ENCODE results near the gene PTGR3.

Gene PTGR3

GRCh38 chr18:75178376-75178775 lies 30.6 kb downstream of the PTGR3 start:
- Mint-ChIP-seq H3K4me3 (no peak overlapping the region), H3K27ac (no peak overlapping the region), H3K4me1 (no peaks in the 10 kb centered on the region), H3K36me3 (peaks cover 2% of the 10 kb centered on the region), H3K9me3 (no peaks in the 10 kb centered on the region), H3K27me3 (no peaks in the 10 kb centered on the region)

GRCh38 chr18:75176849-75177248 lies 32.1 kb downstream of the PTGR3 start:
- Mint-ChIP-seq H3K27ac (no peak overlapping the region), H3K9me3 (no peaks in the 10 kb centered on the region), H3K4me3 (no peak overlapping the region), H3K36me3 (peaks cover 2% of the 10 kb centered on the region), H3K27me3 (no peaks in the 10 kb centered on the region), H3K4me1 (no peaks in the 10 kb centered on the region)

DNA sequence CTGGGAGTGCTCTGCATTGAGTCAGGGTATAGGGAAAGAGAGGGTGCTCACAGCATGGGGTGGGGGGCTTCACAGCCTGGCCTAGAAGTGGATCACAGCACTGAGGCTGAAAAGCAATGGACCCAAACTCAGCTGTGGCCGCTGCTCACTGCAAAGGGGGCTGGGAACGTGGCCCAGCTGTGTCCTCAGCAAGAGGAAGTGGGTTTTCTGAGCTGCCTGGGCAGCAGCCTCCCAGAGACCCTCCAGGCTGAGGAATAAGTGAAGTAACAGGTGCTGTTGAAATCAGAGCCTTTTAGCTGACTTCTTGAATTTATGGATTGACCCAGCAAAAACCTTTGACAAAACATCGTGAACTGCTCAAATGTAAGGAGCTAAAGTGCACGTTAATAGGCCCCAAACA lies 35.2 kb downstream of the PTGR3 start:
- no peak overlapping the region for H3K4me3 Mint-ChIP-seq
- H3K27ac Mint-ChIP-seq = no peak overlapping the region
- no peaks in the 10 kb centered on the region for H3K36me3 Mint-ChIP-seq
- no peaks in the 10 kb centered on the region for H3K9me3 Mint-ChIP-seq
- no peaks in the 10 kb centered on the region for H3K4me1 Mint-ChIP-seq
- H3K27me3 Mint-ChIP-seq = no peaks in the 10 kb centered on the region

GRCh38 chr18:75173125-75173432 lies 35.9 kb downstream of the PTGR3 start:
- no peaks in the 10 kb centered on the region for H3K9me3 Mint-ChIP-seq
- H3K4me3 Mint-ChIP-seq = no peak overlapping the region
- no peaks in the 10 kb centered on the region for H3K27me3 Mint-ChIP-seq
- no peaks in the 10 kb centered on the region for H3K36me3 Mint-ChIP-seq
- H3K4me1 Mint-ChIP-seq = no peaks in the 10 kb centered on the region
- H3K27ac Mint-ChIP-seq = no peak overlapping the region

- Mint-ChIP-seq H3K9me3 (no peaks in the 10 kb centered on the region), H3K4me1 (no peaks in the 10 kb centered on the region), H3K27ac (no peak overlapping the region), H3K27me3 (no peaks in the 10 kb centered on the region), H3K4me3 (no peak overlapping the region), H3K36me3 (no peaks in the 10 kb centered on the region)
Observed at GRCh38 chr18:75172299-75173124, 36.4 kb downstream of the PTGR3 start.

- Mint-ChIP-seq H3K4me3 (no peak overlapping the region), H3K9me3 (no peaks in the 10 kb centered on the region), H3K27me3 (no peaks in the 10 kb centered on the region), H3K36me3 (no peaks in the 10 kb centered on the region), H3K4me1 (no peaks in the 10 kb centered on the region), H3K27ac (no peak overlapping the region)
Observed at GRCh38 chr18:75170916-75171315, 38.0 kb downstream of the PTGR3 start.

- Mint-ChIP-seq H3K36me3 (no peaks in the 10 kb centered on the region), H3K27ac (no peak overlapping the region), H3K4me1 (no peaks in the 10 kb centered on the region), H3K4me3 (no peak overlapping the region), H3K9me3 (no peaks in the 10 kb centered on the region), H3K27me3 (no peaks in the 10 kb centered on the region)
Observed at GRCh38 chr18:75170022-75170789, 38.7 kb downstream of the PTGR3 start.

GRCh38 chr18:75169411-75169810 lies 39.5 kb downstream of the PTGR3 start:
- Mint-ChIP-seq H3K9me3 (no peaks in the 10 kb centered on the region), H3K36me3 (no peaks in the 10 kb centered on the region), H3K27ac (no peak overlapping the region), H3K27me3 (no peaks in the 10 kb centered on the region), H3K4me3 (no peak overlapping the region), H3K4me1 (no peaks in the 10 kb centered on the region)

- Mint-ChIP-seq H3K9me3 (no peaks in the 10 kb centered on the region), H3K4me1 (no peaks in the 10 kb centered on the region), H3K4me3 (no peak overlapping the region), H3K27me3 (no peaks in the 10 kb centered on the region), H3K36me3 (no peaks in the 10 kb centered on the region), H3K27ac (no peak overlapping the region)
Observed at GRCh38 chr18:75168619-75169018, 40.3 kb downstream of the PTGR3 start.

GRCh38 chr18:75167759-75168618 lies 41.0 kb downstream of the PTGR3 start:
- no peaks in the 10 kb centered on the region for H3K36me3 Mint-ChIP-seq

GRCh38 chr18:75167137-75167536 lies 41.8 kb downstream of the PTGR3 start:
- Mint-ChIP-seq H3K9me3 (no peaks in the 10 kb centered on the region), H3K4me3 (no peak overlapping the region), H3K4me1 (peaks cover under 1% of the 10 kb centered on the region), H3K36me3 (no peaks in the 10 kb centered on the region), H3K27me3 (no peaks in the 10 kb centered on the region), H3K27ac (no peak overlapping the region)

More at GRCh38 chr18:75167759-75168618, 41.0 kb downstream of the PTGR3 start:
- no peaks in the 10 kb centered on the region for H3K4me1 Mint-ChIP-seq
- H3K27me3 Mint-ChIP-seq = no peaks in the 10 kb centered on the region
- no peak overlapping the region for H3K27ac Mint-ChIP-seq
- H3K9me3 Mint-ChIP-seq = no peaks in the 10 kb centered on the region
- H3K4me3 Mint-ChIP-seq = no peak overlapping the region

GRCh38 chr18:75165926-75166325 lies 43.0 kb downstream of the PTGR3 start:
- Mint-ChIP-seq H3K27me3 (no peaks in the 10 kb centered on the region), H3K27ac (no peak overlapping the region), H3K36me3 (no peaks in the 10 kb centered on the region), H3K4me3 (no peak overlapping the region), H3K9me3 (no peaks in the 10 kb centered on the region), H3K4me1 (peaks cover 12% of the 10 kb centered on the region)

DNA sequence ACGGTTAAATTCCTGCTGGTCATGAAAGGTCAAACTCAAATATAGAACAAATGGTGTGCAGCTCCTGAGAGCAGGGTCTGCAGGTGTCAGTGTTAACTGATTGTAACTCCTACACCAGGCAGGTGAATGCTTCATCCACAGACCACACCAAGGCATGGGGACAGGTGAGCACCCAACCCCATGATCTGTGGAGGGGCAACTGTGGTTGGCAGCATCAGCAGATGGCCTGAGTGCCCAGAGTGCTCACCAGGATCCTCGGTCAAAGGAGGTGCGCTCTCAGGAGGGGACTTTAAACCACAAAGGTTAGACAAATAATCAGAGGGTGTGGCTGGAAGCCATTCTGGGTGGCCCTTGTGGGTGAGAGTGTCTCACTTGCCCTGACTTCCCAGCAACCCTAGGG lies 44.5 kb downstream of the PTGR3 start:
- no peaks in the 10 kb centered on the region for H3K36me3 Mint-ChIP-seq
- no peak overlapping the region for H3K27ac Mint-ChIP-seq
- H3K9me3 Mint-ChIP-seq = no peaks in the 10 kb centered on the region
- no peaks in the 10 kb centered on the region for H3K27me3 Mint-ChIP-seq
- peaks cover 15% of the 10 kb centered on the region for H3K4me1 Mint-ChIP-seq
- no peak overlapping the region for H3K4me3 Mint-ChIP-seq

- Mint-ChIP-seq H3K9me3 (no peaks in the 10 kb centered on the region), H3K27ac (no peak overlapping the region), H3K4me3 (no peak overlapping the region), H3K27me3 (no peaks in the 10 kb centered on the region), H3K4me1 (peaks cover 15% of the 10 kb centered on the region), H3K36me3 (no peaks in the 10 kb centered on the region)
Observed at GRCh38 chr18:75163736-75164135, 45.2 kb downstream of the PTGR3 start.

- H3K4me3 Mint-ChIP-seq = no peak overlapping the region
- no peak overlapping the region for H3K27ac Mint-ChIP-seq
- H3K36me3 Mint-ChIP-seq = no peaks in the 10 kb centered on the region
- H3K9me3 Mint-ChIP-seq = no peaks in the 10 kb centered on the region
- no peaks in the 10 kb centered on the region for H3K27me3 Mint-ChIP-seq
- peaks cover 15% of the 10 kb centered on the region for H3K4me1 Mint-ChIP-seq
Observed at GRCh38 chr18:75162978-75163377, 46.0 kb downstream of the PTGR3 start.

DNA sequence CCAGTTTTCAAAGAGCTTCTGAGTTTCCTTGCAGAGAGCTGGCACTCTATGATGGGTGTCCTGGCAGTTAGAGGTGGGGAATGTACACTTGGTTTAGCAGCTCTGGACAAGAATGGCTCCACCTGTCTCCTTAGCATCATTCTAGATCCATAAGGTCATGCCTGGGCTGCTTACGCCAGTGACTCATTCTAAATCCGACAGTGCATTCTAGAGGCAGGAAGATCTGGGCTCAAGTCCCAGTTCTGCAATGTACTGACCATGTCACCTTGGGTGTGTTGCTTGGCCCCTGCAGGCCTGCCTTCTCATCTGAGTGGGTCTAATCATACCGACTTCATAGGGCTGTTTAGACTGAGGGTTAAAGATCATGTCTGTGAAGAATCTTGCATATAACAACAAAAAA lies 46.5 kb downstream of the PTGR3 start:
- Mint-ChIP-seq H3K36me3 (no peaks in the 10 kb centered on the region), H3K9me3 (no peaks in the 10 kb centered on the region)

More for the DNA sequence above, 46.5 kb downstream of the PTGR3 start:
- H3K27me3 Mint-ChIP-seq = no peaks in the 10 kb centered on the region
- no peak overlapping the region for H3K27ac Mint-ChIP-seq
- H3K4me3 Mint-ChIP-seq = peak overlapping the region; percentile 6
- H3K4me1 Mint-ChIP-seq = peaks cover 15% of the 10 kb centered on the region
